ENCODE results near the gene TRAF4.

DNA sequence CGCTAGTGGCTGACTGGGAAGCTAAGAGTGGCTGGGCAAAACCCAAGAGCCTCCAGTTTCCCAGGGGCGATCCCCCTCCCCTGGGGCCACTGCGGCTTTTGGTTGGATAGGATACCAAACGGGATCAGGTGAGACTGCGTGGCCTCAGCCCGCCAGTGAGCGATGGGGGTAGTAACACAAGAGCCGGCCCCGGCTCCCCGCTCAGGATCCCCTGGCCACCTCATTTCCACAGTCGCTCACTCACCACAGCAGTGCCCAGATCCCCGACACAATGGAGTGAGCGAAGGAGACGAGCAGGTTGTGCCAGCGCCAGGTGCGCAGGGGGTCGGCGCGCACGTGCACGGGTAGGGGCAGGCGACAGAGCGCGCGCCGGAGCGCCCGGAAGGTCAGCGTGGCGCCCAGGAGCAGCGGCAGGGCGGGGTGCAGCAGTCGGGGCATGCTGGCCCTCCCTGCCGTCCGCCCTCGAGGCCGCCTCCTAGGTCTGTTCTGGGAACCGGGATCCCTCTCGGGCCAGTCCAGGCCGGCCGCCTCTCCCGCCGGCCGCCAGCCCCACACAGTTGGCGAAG is 18.1 kb upstream of the TRAF4 start:
- TF ChIP-seq, protein P1, sequence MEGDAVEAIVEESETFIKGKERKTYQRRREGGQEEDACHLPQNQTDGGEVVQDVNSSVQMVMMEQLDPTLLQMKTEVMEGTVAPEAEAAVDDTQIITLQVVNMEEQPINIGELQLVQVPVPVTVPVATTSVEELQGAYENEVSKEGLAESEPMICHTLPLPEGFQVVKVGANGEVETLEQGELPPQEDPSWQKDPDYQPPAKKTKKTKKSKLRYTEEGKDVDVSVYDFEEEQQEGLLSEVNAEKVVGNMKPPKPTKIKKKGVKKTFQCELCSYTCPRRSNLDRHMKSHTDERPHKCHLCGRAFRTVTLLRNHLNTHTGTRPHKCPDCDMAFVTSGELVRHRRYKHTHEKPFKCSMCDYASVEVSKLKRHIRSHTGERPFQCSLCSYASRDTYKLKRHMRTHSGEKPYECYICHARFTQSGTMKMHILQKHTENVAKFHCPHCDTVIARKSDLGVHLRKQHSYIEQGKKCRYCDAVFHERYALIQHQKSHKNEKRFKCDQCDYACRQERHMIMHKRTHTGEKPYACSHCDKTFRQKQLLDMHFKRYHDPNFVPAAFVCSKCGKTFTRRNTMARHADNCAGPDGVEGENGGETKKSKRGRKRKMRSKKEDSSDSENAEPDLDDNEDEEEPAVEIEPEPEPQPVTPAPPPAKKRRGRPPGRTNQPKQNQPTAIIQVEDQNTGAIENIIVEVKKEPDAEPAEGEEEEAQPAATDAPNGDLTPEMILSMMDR (IDR thresholded peaks at IDR 0.05), result no peak
- TF ChIP-seq POLR2AphosphoS5 (IDR thresholded peaks at IDR 0.05; ENCODE audit: insufficient read depth in 1 of 2, low read depth in 1 of 2), result peak in 1 of 2 donors; percentile 36
